HCT116 (cell line): ENCODE measurements around the gene VCPKMT. TPM values are rescaled to one million over a fixed set of nuclear protein-coding genes. Genes with fewer than 3 reads are reported as not detected.

Experiments used
- ATAC-seq: fragments of 200-7000 bp; cut with Tn5 transposase; 2 replicates; pipeline ENCODE4 v1.9.1; 2020; ENCODE audit warnings: mild to moderate bottlenecking, moderate library complexity
- BruUV-seq: library from RNA; stranded (reverse); fragments of 400-500 nt; replicated peaks from 2 replicates; lab custom pipeline; 2021; lab: Mats Ljungman, UMichigan
- CTCF ChIA-PET: fragments of 300-600 bp; sonication (Branson Sonifier 250); formaldehyde crosslinking; loops from one replicate; lab custom pipeline; 2021; ENCODE audit warnings: antibody characterized with exemption; lab: Charles Lee
- POLR2A ChIA-PET: fragments of 300-600, 350-600 bp; sonication (Branson Sonifier 250); formaldehyde crosslinking; loops from one replicate; lab custom pipeline; 2021; ENCODE audit warnings: antibody characterized with exemption; lab: Charles Lee
- RAD21 ChIA-PET, 2 experiments: fragments of 300-600 bp; sonication (Branson Sonifier 250); formaldehyde crosslinking; loops; one replicate each; lab custom pipeline; 2023; ENCODE audit warnings: low total read pairs in 2 of 2; ENCODE audit not compliant: uncharacterized antibody in 2 of 2, unreplicated experiment in 2 of 2, low non-redundant PET in 1 of 2; lab: Charles Lee
- DNase-seq: peaks from one replicate; pipeline ENCODE4 v3.0.0-alpha.2; 2010; ENCODE audit warnings: low read depth, low spot score
- H2AFZ ChIP-seq: fragments of 200-600 bp; shearing (Covaris generic), sonication (generic); 2 replicates; pipeline ENCODE4 v1.6.1; 2017; ENCODE audit warnings: low read depth, mixed run types, mixed read lengths, antibody characterized with exemption, low read length; ENCODE audit not compliant: poor library complexity, severe bottlenecking
- H3K27ac ChIP-seq: 2 replicates; pipeline ENCODE4 v1.5.1; 2012; ENCODE audit warnings: low read depth, low read length
- H3K27me3 ChIP-seq: fragments of 200-600 bp; sonication (generic); 2 replicates; pipeline ENCODE4 v1.6.1; 2016; ENCODE audit warnings: mixed run types, low read length, mixed read lengths; ENCODE audit not compliant: insufficient read depth
- H3K36me3 ChIP-seq, 2 experiments: fragments of 200-500 bp in 1 of 2; fragments of 200-600 bp in 1 of 2; sonication (Bioruptor generic) in 1 of 2; sonication (generic) in 1 of 2; 2 replicates each; pipeline versions ENCODE4 v1.5.1 to v1.6.1; 2014 to 2016; ENCODE audit warnings: low read length in 2 of 2, inconsistent platforms in 1 of 2, mixed read lengths in 1 of 2, mixed run types in 1 of 2; ENCODE audit not compliant: insufficient read depth in 2 of 2, control insufficient read depth in 1 of 2
- H3K4me1 ChIP-seq, 2 experiments: fragments of 200-600 bp in 1 of 2; sonication (generic) in 1 of 2; 2 replicates each; pipeline versions ENCODE4 v1.5.1 to v1.6.1; 2012 to 2017; ENCODE audit warnings: low read length in 2 of 2, inconsistent platforms in 1 of 2, mild to moderate bottlenecking in 1 of 2, mixed read lengths in 1 of 2, mixed run types in 1 of 2, moderate library complexity in 1 of 2; ENCODE audit not compliant: insufficient read depth in 2 of 2, control insufficient read depth in 1 of 2
- H3K4me2 ChIP-seq: fragments of 200-600 bp; sonication (generic); 2 replicates; pipeline ENCODE4 v1.6.1; 2017; ENCODE audit warnings: mixed run types, low read length, mixed read lengths
- H3K4me3 ChIP-seq, 2 experiments: fragments of 200-600 bp in 1 of 2; sonication (generic) in 1 of 2; replicated peaks in 1 of 2; 2 replicates each; pipeline ENCODE4 v1.5.1; 2011 to 2016; ENCODE audit warnings: low read length in 2 of 2, control low read depth in 1 of 2, low read depth in 1 of 2, mild to moderate bottlenecking in 1 of 2, mixed read lengths in 1 of 2, mixed run types in 1 of 2
- H3K79me2 ChIP-seq: fragments of 200-600 bp; sonication (generic); 2 replicates; pipeline ENCODE4 v1.6.1; 2017; ENCODE audit warnings: mild to moderate bottlenecking, mixed run types, low read length, moderate library complexity, mixed read lengths; ENCODE audit not compliant: insufficient read depth
- H3K9ac ChIP-seq: fragments of 200-600 bp; sonication (generic); 2 replicates; pipeline ENCODE4 v1.6.1; 2016; ENCODE audit warnings: low read length, mixed read lengths
- H3K9me2 ChIP-seq: fragments of 200-600 bp; sonication (generic), shearing (Covaris generic); 2 replicates; pipeline ENCODE4 v1.6.1; 2017; ENCODE audit warnings: mixed run types, mild to moderate bottlenecking, moderate library complexity; ENCODE audit not compliant: insufficient read depth
- H3K9me3 ChIP-seq, 2 experiments: fragments of 200-500 bp in 1 of 2; fragments of 200-600 bp in 1 of 2; sonication (Bioruptor generic) in 1 of 2; sonication (generic) in 1 of 2; 2 replicates each; pipeline ENCODE4 v1.6.1; 2014 to 2017; ENCODE audit warnings: low read length in 2 of 2, mixed read lengths in 2 of 2, inconsistent platforms in 1 of 2, low read depth in 1 of 2, mild to moderate bottlenecking in 1 of 2, mixed run types in 1 of 2, moderate library complexity in 1 of 2; ENCODE audit not compliant: control insufficient read depth in 1 of 2, insufficient read depth in 1 of 2
- H4K20me1 ChIP-seq: fragments of 200-600 bp; sonication (generic), shearing (Covaris generic); 2 replicates; pipeline ENCODE4 v1.6.1; 2017; ENCODE audit warnings: mixed run types, mild to moderate bottlenecking, moderate library complexity; ENCODE audit not compliant: insufficient read depth
- CBX3 ChIP-seq: IDR thresholded peaks from 2 replicates; pipeline ENCODE4 v1.6.1; 2012; ENCODE audit warnings: low read depth
- CEBPB ChIP-seq: IDR thresholded peaks from 2 replicates; pipeline ENCODE4 v1.6.1; 2012; ENCODE audit warnings: low read depth
- EGR1 ChIP-seq: IDR thresholded peaks from 2 replicates; pipeline ENCODE4 v1.6.1; 2012; ENCODE audit warnings: low read depth
- ELF1 ChIP-seq: IDR thresholded peaks from 2 replicates; pipeline ENCODE4 v1.6.1; 2012; ENCODE audit warnings: low read depth, borderline replicate concordance
- EZH2phosphoT487 ChIP-seq: fragments of 200-600 bp; IDR thresholded peaks from 2 replicates; pipeline ENCODE4 v1.6.1; 2018; ENCODE audit warnings: antibody characterized with exemption, borderline replicate concordance
- FOSL1 ChIP-seq: IDR thresholded peaks from 2 replicates; pipeline ENCODE4 v1.6.1; 2012; ENCODE audit warnings: low read depth
- JUND ChIP-seq: IDR thresholded peaks from 2 replicates; pipeline ENCODE4 v1.6.1; 2012
- POLR2A ChIP-seq: IDR thresholded peaks from 2 replicates; pipeline ENCODE4 v1.7.0; 2011; ENCODE audit warnings: borderline replicate concordance; ENCODE audit not compliant: insufficient read depth, insufficient read length; ENCODE audit errors: extremely low read depth
- POLR2AphosphoS5 ChIP-seq: IDR thresholded peaks from 2 replicates; pipeline ENCODE4 v1.6.1; 2011; ENCODE audit warnings: mild to moderate bottlenecking, low read depth, low read length, moderate library complexity
- RAD21 ChIP-seq: IDR thresholded peaks from 2 replicates; pipeline ENCODE4 v1.6.1; 2012; ENCODE audit warnings: low read depth, mild to moderate bottlenecking
- SP1 ChIP-seq: IDR thresholded peaks from 2 replicates; pipeline ENCODE4 v1.6.1; 2012; ENCODE audit warnings: low read depth
- SRF ChIP-seq: IDR thresholded peaks from 2 replicates; pipeline ENCODE4 v1.6.1; 2012; ENCODE audit warnings: low read depth
- YY1 ChIP-seq: IDR thresholded peaks from 2 replicates; pipeline ENCODE4 v1.6.1; 2011; ENCODE audit warnings: low read length, low read depth, moderate library complexity, mild to moderate bottlenecking; ENCODE audit not compliant: insufficient replicate concordance; ENCODE audit errors: extremely low read depth
- ZFX ChIP-seq: fragments of 450-650 bp; IDR thresholded peaks from 2 replicates; pipeline ENCODE4 v1.6.1; 2017
- intact Hi-C: fragments of 100-400 bp; cut with micrococcal nuclease; formaldehyde crosslinking; loops from 2 replicates; pipeline ENCODE4 v1.10.0; 2022
- total RNA-seq: library from RNA; stranded (reverse); gene quantifications from one replicate; pipeline ENCODE4 v1.2.1, GENCODE V29; 2021; ENCODE audit not compliant: unreplicated experiment
- TF ChIP-seq, protein P1 (sequence below): IDR thresholded peaks from 2 replicates; pipeline ENCODE4 v1.6.1; 2011; ENCODE audit warnings: mild to moderate bottlenecking, low read length, moderate library complexity; ENCODE audit not compliant: insufficient replicate concordance; ENCODE audit errors: extremely low read depth
- TF ChIP-seq, protein P2 (sequence below), 3 experiments: fragments of 200-600 bp in 1 of 3; sonication (generic) in 1 of 3; IDR thresholded peaks in 2 of 3; conservative IDR thresholded peaks in 1 of 3; 2 replicates each; pipeline ENCODE4 v1.5.1; 2012 to 2017; ENCODE audit warnings: low read depth in 2 of 3, low read length in 2 of 3, antibody characterized with exemption in 1 of 3, borderline replicate concordance in 1 of 3, control low read depth in 1 of 3, mild to moderate bottlenecking in 1 of 3, mixed read lengths in 1 of 3, mixed run types in 1 of 3, moderate library complexity in 1 of 3; ENCODE audit not compliant: insufficient read depth in 1 of 3
- TF ChIP-seq, protein P3 (sequence below): IDR thresholded peaks from 2 replicates; pipeline ENCODE4 v1.6.1; 2012; ENCODE audit warnings: low read depth
- TF ChIP-seq, protein P4 (sequence below): IDR thresholded peaks from 2 replicates; pipeline ENCODE4 v1.6.1; 2012

Gene VCPKMT
- total RNA-seq, 1 experiment from 2014 or later: 9.7 TPM

DNA sequence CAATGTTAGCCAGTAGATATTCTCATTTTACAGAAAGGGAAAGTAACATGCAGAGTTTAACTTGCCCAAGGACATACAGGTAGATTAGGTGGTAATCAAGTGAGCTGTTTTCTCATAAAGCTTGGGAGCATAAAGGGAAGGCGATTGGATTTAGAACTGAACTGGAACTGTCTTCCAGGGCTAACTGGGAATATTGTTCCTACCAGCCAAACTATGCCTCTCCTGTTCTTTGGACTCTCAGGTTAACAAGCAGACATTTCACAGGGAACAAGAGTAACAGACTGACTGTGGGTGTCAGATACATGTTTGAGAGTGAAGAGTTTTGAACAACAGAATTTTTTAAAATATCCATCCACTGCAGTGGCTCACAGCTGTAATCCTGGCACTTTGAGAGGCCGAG is 15.6 kb downstream of the VCPKMT start:
- ATAC-seq (no peak), DNase-seq (no peak)
- no peak for TF ChIP-seq ELF1
- no peak for TF ChIP-seq RAD21
- TF ChIP-seq, protein P1, sequence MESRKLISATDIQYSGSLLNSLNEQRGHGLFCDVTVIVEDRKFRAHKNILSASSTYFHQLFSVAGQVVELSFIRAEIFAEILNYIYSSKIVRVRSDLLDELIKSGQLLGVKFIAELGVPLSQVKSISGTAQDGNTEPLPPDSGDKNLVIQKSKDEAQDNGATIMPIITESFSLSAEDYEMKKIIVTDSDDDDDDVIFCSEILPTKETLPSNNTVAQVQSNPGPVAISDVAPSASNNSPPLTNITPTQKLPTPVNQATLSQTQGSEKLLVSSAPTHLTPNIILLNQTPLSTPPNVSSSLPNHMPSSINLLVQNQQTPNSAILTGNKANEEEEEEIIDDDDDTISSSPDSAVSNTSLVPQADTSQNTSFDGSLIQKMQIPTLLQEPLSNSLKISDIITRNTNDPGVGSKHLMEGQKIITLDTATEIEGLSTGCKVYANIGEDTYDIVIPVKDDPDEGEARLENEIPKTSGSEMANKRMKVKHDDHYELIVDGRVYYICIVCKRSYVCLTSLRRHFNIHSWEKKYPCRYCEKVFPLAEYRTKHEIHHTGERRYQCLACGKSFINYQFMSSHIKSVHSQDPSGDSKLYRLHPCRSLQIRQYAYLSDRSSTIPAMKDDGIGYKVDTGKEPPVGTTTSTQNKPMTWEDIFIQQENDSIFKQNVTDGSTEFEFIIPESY: no peak
- TF ChIP-seq YY1: no peak
- no peak for TF ChIP-seq SP1
- TF ChIP-seq SRF: no peak
- TF ChIP-seq ZFX: no peak
- no peak for TF ChIP-seq EZH2phosphoT487
- TF ChIP-seq, protein P2, sequence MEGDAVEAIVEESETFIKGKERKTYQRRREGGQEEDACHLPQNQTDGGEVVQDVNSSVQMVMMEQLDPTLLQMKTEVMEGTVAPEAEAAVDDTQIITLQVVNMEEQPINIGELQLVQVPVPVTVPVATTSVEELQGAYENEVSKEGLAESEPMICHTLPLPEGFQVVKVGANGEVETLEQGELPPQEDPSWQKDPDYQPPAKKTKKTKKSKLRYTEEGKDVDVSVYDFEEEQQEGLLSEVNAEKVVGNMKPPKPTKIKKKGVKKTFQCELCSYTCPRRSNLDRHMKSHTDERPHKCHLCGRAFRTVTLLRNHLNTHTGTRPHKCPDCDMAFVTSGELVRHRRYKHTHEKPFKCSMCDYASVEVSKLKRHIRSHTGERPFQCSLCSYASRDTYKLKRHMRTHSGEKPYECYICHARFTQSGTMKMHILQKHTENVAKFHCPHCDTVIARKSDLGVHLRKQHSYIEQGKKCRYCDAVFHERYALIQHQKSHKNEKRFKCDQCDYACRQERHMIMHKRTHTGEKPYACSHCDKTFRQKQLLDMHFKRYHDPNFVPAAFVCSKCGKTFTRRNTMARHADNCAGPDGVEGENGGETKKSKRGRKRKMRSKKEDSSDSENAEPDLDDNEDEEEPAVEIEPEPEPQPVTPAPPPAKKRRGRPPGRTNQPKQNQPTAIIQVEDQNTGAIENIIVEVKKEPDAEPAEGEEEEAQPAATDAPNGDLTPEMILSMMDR (IDR thresholded peaks at IDR 0.05 in 2 of 3, conservative IDR thresholded peaks at IDR 0.05 in 1 of 3; ENCODE audit: borderline replicate concordance in 1 of 3, insufficient read depth in 1 of 3, low read depth in 2 of 3, low read length in 2 of 3): no peak
- no peak for TF ChIP-seq EGR1
- TF ChIP-seq CEBPB: no peak
- no peak for TF ChIP-seq JUND
- TF ChIP-seq, protein P3, sequence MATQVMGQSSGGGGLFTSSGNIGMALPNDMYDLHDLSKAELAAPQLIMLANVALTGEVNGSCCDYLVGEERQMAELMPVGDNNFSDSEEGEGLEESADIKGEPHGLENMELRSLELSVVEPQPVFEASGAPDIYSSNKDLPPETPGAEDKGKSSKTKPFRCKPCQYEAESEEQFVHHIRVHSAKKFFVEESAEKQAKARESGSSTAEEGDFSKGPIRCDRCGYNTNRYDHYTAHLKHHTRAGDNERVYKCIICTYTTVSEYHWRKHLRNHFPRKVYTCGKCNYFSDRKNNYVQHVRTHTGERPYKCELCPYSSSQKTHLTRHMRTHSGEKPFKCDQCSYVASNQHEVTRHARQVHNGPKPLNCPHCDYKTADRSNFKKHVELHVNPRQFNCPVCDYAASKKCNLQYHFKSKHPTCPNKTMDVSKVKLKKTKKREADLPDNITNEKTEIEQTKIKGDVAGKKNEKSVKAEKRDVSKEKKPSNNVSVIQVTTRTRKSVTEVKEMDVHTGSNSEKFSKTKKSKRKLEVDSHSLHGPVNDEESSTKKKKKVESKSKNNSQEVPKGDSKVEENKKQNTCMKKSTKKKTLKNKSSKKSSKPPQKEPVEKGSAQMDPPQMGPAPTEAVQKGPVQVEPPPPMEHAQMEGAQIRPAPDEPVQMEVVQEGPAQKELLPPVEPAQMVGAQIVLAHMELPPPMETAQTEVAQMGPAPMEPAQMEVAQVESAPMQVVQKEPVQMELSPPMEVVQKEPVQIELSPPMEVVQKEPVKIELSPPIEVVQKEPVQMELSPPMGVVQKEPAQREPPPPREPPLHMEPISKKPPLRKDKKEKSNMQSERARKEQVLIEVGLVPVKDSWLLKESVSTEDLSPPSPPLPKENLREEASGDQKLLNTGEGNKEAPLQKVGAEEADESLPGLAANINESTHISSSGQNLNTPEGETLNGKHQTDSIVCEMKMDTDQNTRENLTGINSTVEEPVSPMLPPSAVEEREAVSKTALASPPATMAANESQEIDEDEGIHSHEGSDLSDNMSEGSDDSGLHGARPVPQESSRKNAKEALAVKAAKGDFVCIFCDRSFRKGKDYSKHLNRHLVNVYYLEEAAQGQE: no peak
- no peak for TF ChIP-seq POLR2AphosphoS5
- TF ChIP-seq FOSL1: no peak
- TF ChIP-seq POLR2A: no peak
- TF ChIP-seq, protein P4, sequence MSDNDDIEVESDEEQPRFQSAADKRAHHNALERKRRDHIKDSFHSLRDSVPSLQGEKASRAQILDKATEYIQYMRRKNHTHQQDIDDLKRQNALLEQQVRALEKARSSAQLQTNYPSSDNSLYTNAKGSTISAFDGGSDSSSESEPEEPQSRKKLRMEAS: no peak
- no peak for TF ChIP-seq CBX3
- no peaks in the 10 kb centered on the region for H4K20me1 ChIP-seq
- no peaks in the 10 kb centered on the region for H3K9me3 ChIP-seq
- H3K36me3 ChIP-seq: no peaks in the 10 kb centered on the region
- CTCF ChIA-PET: interaction anchor here (1.5 kb wide), 1 partner anchor 221 kb away, joined by 3 read pairs; no protein-coding TSS in a partner anchor
- RAD21 ChIA-PET: no interaction called here
- H3K27ac ChIP-seq: no peak overlapping the region
- H3K9ac ChIP-seq: no peak overlapping the region
- POLR2A ChIA-PET: no interaction called here
- H3K79me2 ChIP-seq: no peaks in the 10 kb centered on the region
- no TSS peak for BruUV-seq
- H3K9me2 ChIP-seq: no peaks in the 10 kb centered on the region
- no peaks in the 10 kb centered on the region for H3K27me3 ChIP-seq
- H3K4me1 ChIP-seq: peaks cover 9 to 26% of the 10 kb centered on the region in 2 experiments
- no peak overlapping the region for H3K4me3 ChIP-seq
- intact Hi-C loops: no loop called here
- no peak overlapping the region for H3K4me2 ChIP-seq
- no peak overlapping the region for H2AFZ ChIP-seq
